Left ventricle myocardium inferior (tissue), 1 donor: ENCODE results near the gene KIAA0513. TPM values are rescaled to one million over a fixed set of nuclear protein-coding genes. Genes with fewer than 3 reads are reported as not detected.

Experiments
- DNase-seq: peaks from one replicate; pipeline ENCODE4 v3.0.0-alpha.2; 2020
- H3K27ac ChIP-seq: fragments of 200-600 bp; replicated peaks from 2 replicates; pipeline ENCODE4 v1.8.0; 2021
- H3K27me3 ChIP-seq: fragments of 200-600 bp; 2 replicates; pipeline ENCODE4 v1.8.0; 2021; ENCODE audit warnings: low read depth
- H3K36me3 ChIP-seq: fragments of 200-600 bp; 2 replicates; pipeline ENCODE4 v1.8.0; 2021
- H3K4me1 ChIP-seq: fragments of 200-600 bp; 2 replicates; pipeline ENCODE4 v1.8.0; 2021
- H3K4me3 ChIP-seq: fragments of 200-600 bp; 2 replicates; pipeline ENCODE4 v1.8.0; 2021; ENCODE audit warnings: mild to moderate bottlenecking, moderate library complexity
- H3K9me3 ChIP-seq: fragments of 200-600 bp; replicated peaks from 2 replicates; pipeline ENCODE4 v1.8.0; 2021
- CTCF ChIP-seq: fragments of 200-600 bp; IDR thresholded peaks from 2 replicates; pipeline ENCODE4 v1.8.0; 2021; ENCODE audit warnings: antibody characterized with exemption, mild to moderate bottlenecking, borderline replicate concordance
- intact Hi-C: fragments of 100-400 bp; cut with micrococcal nuclease; formaldehyde crosslinking; loops from one replicate; pipeline ENCODE4 v1.11.0; 2022
- total RNA-seq: library from RNA; stranded (reverse); fragmentation: NEBNext Ultra II Directional; extraction: Animal tissue kit (Norgen Biotek cat#: 25700); gene quantifications from one replicate; pipeline ENCODE4 v1.2.1, GENCODE V29; 2021
- donor health status: DM: no; HTN: yes; CAD: no; lungs with severe emphysema.

Gene KIAA0513
- total RNA-seq, 1 donor from 2014 or later: 10.0 TPM

- Histone ChIP-seq H3K36me3 (no peaks in the 10 kb centered on the region), H3K27ac (no peak overlapping the region), H3K27me3 (no peaks in the 10 kb centered on the region), H3K9me3 (no peaks in the 10 kb centered on the region), H3K4me3 (no peak overlapping the region), H3K4me1 (peaks cover 66% of the 10 kb centered on the region)
- no peak for DNase-seq
- intact Hi-C loops: no loop called here
- no peak for TF ChIP-seq CTCF
Measured at GRCh38 chr16:85133290-85133599, 105.7 kb downstream of the KIAA0513 start.

- no peaks in the 10 kb centered on the region for H3K27me3 ChIP-seq
- no peaks in the 10 kb centered on the region for H3K36me3 ChIP-seq
- H3K4me3 ChIP-seq: no peak overlapping the region
- H3K9me3 ChIP-seq: no peaks in the 10 kb centered on the region
- DNase-seq: no peak
- H3K27ac ChIP-seq: peak overlapping the region; percentile 59
- peaks cover 73% of the 10 kb centered on the region for H3K4me1 ChIP-seq
- intact Hi-C loops: no loop called here
- no peak for TF ChIP-seq CTCF
Measured at GRCh38 chr16:85134076-85134788, 106.6 kb downstream of the KIAA0513 start.

- no peaks in the 10 kb centered on the region for H3K9me3 ChIP-seq
- H3K27ac ChIP-seq: peak overlapping the region; percentile 59
- peaks cover 68% of the 10 kb centered on the region for H3K4me1 ChIP-seq
- intact Hi-C loops: no loop called here
- no peak for TF ChIP-seq CTCF
- no peaks in the 10 kb centered on the region for H3K27me3 ChIP-seq
- no peak overlapping the region for H3K4me3 ChIP-seq
- H3K36me3 ChIP-seq: no peaks in the 10 kb centered on the region
- DNase-seq: peak; percentile 66
Measured at GRCh38 chr16:85134789-85135142, 107.2 kb downstream of the KIAA0513 start.

GRCh38 chr16:85136213-85136701 is 108.7 kb downstream of the KIAA0513 start:
- no peaks in the 10 kb centered on the region for H3K9me3 ChIP-seq
- H3K4me3 ChIP-seq: peak overlapping the region; percentile 56
- no peak for TF ChIP-seq CTCF
- DNase-seq: no peak
- H3K4me1 ChIP-seq: peaks cover 53% of the 10 kb centered on the region
- no peaks in the 10 kb centered on the region for H3K36me3 ChIP-seq
- intact Hi-C loops: no loop called here
- peak overlapping the region; percentile 86 for H3K27ac ChIP-seq
- H3K27me3 ChIP-seq: no peaks in the 10 kb centered on the region

GRCh38 chr16:85136702-85137322 is 109.2 kb downstream of the KIAA0513 start:
- intact Hi-C loops: no loop called here
- no peak for TF ChIP-seq CTCF
- peak; percentile 52 for DNase-seq
- Histone ChIP-seq H3K4me3 (peak overlapping the region; percentile 56), H3K36me3 (no peaks in the 10 kb centered on the region), H3K4me1 (peaks cover 55% of the 10 kb centered on the region), H3K27me3 (no peaks in the 10 kb centered on the region), H3K27ac (peak overlapping the region; percentile 86), H3K9me3 (no peaks in the 10 kb centered on the region)
